Hepatic stellate cell (primary cell): ENCODE data around the gene RNPS1.

Experiments used
- DNase-seq: peaks from one replicate; pipeline ENCODE4 v3.0.0; 2011; ENCODE audit warnings: low spot score

RNPS1 gene

DNA sequence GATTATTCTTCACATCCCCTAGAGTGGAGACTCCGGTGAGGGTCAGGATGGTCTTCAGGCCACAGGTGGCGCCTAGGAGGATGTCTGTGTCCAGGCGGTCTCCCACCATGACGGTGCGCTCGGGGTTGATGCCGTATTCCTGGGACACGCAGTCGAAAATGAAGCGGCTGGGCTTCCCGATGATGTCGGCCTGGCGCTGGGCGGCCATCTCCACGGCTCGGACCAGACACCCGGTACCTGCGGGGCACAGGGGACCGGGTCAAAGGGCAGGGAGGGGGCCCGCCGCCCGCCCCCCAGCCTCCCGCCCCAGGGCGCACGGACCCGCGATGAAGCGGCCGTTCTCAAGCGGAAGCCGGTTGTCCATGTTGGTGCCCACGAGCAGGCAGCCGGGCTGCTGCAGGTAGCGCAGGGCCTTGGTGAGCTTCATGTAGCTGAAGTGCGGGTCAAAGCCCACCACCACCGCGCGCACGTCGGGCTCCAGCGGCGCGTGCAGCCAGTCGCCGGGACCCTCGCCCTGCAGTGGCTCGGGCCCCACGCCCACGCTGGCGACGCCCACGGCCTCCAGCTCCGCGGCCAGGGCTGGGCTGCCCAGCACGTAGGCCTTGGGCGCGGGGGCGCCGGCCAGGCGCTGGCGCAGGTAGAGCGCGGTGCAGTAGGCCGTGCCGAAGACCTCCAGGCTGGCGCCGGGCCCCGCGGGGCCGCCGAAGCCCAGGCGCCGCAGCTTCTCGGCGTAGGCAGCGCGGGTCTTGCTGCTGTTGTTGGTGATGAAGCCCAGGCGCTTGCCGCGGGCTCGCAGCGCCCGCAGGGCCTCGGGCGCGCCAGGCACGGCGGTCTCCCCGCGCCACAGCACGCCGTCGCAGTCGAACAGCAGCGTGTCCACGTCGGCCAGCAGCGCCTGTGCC is 53.9 kb downstream of the RNPS1 start:
- no peak for DNase-seq

DNA sequence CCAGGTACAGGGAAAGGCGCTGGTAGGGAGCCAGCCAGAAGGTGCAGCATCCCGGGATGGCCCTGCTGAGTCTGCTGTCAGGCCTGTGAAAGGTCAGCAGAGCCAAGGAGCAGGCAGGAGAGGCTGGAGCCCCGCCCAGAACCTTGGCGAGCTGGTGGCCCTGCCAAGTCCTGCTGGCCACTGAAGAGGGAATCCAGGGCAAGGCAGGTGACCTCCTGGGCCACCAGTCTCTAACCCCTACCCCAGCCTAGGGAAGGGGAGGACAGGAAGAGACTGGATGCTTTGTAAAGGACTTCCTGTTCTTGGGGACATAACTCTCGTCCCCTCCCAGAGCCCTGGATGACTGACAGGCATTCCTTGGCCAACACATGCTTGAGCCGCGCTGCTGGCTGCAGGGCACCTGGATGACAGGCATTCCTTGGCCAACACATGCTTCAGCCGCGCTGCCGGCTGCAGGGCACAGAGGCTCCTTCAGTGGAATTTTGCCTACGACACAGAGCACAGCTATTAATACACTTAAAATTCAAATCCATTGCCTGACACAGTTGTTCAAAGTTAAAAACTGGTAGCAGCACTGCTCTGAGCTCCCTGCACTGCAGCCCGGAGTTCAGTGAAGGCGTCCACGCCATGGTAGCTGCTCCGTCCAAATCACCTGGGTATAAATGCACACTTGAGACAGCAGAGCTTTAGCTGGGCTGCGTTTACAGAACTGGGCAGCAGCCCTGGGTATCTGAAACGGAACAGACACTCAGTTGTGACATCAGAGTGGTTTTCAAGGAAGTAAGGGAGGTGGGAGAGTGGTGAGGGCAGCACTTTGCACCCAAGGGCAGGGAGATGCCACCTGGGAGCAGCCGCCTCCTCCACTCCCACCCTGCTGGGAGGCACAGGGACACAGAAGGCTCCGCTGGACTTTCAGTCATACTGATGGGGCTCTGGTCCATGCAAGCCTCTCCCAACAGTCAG is 55.3 kb downstream of the RNPS1 start:
- no peak for DNase-seq

DNA sequence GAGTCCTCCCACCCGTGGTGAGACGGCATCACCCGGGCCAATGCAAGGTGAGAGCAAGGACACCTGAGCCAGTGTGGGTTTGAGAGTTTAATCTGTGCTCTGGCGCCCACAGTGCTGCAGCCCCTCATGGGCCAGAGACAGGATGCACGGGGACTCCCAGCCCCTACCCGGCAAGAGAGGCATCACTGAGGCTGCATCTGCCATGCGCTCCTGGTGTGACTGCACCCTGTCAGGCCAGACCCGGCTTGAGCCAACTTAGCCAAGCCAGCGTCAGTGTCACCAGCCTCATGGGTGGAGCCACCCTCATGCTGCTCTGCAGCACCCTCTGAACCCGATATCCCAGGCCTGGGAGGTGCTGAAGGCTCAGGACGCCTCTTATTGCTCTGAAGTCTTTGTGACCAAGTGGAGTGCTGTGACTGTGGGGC is 56.0 kb downstream of the RNPS1 start:
- DNase-seq = no peak

DNA sequence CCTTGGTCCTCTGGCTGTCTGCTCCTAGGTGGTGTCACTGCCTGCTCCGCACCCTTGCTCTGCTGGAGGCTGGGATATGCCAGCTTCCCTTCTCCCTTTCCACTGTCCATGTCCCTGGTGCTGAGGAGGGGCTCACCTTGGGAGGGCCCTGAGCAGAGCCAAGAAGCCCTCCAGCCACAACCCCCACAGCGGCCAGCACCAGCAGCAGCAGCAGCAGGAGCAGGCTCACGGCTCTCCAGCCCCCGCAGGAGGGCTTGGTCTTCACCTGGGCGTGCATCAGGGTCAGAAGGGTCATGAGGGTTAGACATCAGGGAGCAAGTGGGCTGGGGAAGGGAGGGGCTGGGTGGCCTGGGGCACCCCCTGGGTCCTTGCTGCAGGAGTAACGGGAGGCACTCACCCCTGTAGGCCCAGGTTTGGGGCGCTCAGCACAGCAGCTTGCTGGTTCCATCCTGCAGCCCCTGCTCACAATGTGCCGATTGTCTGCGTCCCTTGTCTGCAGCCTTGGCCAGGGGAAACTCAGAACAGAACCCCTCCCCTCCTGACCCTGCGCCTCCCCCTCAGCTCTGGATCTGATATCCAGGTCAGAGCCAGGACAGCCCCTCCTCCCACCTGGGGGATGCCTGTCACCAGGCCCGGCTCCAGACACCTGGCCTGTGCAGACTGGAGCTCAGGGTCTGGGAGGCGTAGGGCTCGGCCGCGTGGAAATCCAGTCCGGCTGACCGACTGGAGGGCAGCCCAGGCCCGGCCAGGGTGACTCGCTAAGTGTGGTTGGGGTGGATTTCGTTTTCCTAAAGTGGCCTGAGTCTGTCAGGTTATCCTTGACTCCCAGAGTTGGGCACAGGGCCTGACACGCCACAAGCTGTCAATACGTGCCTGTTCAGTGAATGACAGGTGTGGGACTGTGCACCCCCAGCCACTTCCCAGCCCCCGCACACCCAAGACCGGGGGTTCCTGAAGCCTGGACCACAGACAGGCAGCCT is 57.2 kb downstream of the RNPS1 start, which contains the start of gene BRICD5:
TSS of gene BRICD5 (minus strand) at position 478 of the 980 bp plus-strand sequence. CDS start at position 448, 30 bp downstream.
- DNase-seq = no peak

DNA sequence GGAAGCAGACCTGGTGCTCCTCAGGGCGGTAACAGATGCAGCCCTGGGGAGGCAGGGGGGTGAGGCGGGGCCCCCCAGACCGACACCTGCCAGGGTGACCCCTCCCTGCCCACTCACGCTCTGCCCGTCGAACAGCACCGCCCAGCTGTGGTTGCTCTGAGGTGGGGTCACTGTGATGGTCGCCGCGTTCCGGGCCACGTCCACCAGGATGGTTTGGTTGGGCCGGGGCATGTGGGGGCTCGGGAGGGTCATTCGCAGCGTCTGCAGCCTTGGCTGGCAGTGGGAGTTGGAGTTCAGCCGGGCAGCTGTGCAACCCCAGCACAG is 58.0 kb downstream of the RNPS1 start:
- no peak for DNase-seq

DNA sequence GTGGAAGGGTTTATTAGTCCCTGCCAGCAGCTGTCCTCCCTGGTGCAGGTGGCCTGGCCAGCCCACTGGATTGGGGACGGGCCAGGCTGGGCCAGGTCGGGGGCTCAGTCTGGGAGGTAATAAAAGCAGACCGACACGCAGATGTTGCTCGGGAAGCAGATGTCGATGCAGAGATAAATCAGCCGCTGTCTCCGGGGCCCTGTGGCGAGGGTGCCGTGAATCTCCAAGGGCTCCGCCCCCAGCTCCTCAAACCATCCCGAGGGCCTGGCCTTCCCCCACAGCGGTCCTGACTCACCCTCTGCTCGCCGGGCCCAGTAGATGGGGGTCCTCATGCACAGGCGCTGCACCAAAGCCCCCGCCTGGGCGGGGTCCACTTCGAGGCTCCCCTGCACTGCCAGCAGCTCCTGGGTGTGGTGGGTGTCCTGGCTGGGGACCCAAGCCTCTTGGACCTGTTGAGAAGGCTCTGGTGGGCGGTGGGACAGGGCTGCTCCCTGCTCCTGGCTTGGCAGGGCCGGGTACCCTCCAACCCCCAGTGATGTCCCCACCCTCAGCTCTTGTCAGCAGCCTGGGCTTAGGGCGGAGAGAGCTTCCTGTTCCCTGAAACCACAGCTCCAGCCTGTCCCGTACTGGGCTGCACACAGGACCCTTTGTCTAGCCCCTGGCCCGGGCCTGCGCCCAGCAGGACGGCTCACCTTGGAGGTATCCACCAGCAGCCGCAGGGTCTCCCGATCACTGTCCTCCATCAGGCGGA is 58.5 kb downstream of the RNPS1 start:
- DNase-seq = no peak

DNA sequence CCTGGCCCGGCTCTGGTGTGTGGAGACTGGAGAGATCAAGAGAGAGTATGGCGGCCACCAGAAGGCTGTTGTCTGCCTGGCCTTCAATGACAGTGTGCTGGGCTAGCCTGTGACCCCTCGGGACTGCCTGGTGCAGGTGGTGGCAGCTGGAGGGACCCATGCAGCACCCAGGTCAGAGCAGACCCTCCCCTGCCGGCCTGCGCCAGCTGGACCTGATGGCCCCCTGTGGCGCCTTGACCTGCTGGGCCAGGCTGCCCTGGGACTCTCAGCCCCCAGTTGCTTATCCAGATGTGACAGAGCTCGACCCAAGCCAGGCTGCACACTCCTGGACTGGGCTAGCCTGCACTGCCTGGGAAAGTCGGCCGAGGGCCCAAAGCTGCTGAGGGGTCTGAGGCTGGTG is 59.2 kb downstream of the RNPS1 start:
- DNase-seq = no peak

DNA sequence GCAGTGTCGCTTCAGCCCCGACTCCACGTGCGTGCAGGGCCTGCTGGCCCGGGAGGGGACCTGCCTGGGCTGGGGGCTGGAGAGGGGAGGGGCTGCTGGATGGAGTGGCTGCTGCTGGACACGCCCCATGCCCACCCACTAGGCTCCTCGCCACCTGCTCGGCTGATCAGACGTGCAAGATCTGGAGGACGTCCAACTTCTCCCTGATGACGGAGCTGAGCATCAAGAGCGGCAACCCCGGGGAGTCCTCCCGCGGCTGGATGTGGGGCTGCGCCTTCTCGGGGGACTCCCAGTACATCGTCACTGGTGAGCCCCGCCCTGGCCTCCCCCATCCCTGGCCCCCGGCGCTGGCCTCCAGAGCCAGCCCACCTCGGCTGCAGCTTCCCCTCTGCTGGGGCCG is 59.6 kb downstream of the RNPS1 start:
- DNase-seq = no peak

DNA sequence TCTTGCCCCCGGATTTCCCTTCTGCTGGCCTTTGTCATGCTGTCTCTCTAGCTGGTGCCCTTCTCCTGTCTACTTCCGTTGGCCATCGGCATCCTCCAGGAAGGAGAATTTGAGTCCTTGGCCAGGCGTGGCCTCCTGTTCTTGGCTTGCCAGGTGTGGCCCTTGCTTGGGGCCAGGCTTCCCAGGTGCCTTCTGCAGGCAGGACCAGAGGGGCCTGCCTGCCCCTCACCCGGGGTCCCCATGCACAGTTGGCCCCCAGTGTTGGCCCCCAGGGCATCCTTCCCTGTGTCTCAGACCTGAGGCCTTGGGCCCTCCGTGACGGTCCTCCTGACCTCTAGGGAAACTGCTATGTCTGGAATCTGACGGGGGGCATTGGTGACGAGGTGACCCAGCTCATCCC is 60.1 kb downstream of the RNPS1 start:
- DNase-seq = no peak

DNA sequence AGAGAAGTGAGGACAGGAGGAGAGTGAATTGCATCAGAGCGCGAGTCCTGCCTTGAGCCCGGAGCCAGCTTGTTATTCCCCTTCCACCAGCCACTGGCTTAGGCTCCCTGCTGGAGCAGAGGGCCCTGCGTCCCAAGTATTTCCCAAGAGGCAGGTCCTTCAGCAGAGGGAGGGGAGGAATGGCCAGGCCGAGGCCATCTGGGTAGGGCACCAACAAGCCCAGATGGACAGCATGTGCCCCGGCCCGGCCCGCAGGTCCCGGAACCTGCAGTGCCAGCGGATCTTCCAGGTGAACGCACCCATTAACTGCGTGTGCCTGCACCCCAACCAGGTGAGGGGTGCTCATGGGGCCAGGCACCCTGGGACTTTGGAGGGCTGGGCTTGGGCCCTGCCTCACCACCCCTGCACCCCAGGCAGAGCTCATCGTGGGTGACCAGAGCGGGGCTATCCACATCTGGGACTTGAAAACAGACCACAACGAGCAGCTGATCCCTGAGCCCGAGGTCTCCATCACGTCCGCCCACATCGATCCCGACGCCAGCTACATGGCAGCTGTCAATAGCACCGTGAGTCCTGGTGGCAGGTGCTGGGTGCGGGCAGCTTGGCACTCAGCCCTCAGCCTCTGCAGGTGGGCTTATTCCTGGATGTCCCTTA is 61.0 kb downstream of the RNPS1 start:
- no peak for DNase-seq

DNA sequence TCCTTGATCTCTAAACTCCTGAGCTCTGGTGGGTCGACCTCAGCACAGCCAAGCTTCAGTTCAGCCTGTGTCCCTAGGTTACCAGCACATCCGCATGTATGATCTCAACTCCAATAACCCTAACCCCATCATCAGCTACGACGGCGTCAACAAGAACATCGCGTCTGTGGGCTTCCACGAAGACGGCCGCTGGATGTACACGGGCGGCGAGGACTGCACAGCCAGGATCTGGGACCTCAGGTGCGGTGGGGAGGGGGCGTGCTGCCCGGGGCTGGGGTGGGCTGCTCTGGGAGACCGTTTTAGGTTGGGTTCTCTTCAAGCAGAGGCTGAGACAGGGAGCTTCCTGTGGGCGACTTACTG is 61.5 kb downstream of the RNPS1 start:
- no peak for DNase-seq

DNA sequence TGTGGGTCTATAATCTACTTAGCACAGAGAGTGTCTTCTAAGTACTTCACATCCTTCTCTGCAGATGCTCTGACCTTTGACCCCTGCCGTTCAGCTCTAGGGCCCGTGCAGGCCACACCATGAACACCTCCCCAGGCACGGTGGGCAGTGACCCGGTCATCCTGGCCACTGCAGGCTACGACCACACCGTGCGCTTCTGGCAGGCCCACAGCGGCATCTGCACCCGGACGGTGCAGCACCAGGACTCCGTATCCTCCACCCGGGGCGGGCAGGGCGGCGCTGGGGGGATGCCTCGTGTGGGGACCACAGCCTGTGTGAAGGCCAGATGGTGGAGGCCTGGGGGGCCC is 62.0 kb downstream of the RNPS1 start:
- DNase-seq = no peak

DNA sequence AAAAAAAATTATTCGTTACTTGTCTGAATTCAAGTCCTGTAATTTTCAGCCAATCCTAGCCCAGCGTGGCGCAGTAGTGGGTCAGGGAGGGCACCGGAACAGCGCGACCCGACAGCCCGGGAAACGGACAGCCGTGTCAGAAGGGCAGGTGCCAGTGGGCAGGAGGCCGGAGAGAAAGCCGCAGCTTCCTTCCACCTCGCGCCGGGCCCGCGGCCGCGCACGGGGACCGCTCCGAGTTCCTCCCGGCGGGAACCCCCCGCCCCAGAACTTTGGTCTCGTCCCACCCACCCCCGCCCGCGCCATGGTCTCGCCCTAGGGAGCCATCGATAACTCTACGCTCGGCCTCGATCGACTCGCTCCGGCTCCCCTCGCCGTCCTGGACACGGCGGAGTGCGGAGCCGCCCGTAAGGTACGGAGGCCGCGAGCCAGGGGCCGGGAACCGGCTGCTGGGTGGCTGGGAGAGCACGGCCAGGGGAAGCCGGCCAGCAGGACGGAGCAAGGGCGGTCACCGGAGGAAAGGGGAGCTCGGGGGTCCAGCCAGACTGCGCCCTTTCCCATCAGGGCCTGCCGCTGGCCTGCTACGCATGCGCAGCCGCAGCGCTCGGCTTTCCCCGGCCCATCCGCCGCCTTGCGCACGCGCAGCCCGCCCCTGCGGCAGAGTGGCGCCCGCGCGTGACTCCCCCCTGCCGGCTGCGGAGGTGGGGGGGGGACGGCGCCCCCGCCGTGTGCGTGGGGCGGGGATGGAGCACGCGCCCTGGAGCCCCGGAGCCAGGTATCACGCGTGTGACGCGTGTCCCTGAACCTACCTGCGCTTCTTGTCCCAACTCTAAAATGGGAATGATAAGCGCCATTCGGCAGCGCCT is 62.6 kb downstream of the RNPS1 start, which contains the start of gene MLST8:
TSS of gene MLST8 (plus strand) at position 351 of the 863 bp plus-strand sequence. CDS start 632 bp downstream, outside the sequence.
- peak; percentile 100 for DNase-seq

DNA sequence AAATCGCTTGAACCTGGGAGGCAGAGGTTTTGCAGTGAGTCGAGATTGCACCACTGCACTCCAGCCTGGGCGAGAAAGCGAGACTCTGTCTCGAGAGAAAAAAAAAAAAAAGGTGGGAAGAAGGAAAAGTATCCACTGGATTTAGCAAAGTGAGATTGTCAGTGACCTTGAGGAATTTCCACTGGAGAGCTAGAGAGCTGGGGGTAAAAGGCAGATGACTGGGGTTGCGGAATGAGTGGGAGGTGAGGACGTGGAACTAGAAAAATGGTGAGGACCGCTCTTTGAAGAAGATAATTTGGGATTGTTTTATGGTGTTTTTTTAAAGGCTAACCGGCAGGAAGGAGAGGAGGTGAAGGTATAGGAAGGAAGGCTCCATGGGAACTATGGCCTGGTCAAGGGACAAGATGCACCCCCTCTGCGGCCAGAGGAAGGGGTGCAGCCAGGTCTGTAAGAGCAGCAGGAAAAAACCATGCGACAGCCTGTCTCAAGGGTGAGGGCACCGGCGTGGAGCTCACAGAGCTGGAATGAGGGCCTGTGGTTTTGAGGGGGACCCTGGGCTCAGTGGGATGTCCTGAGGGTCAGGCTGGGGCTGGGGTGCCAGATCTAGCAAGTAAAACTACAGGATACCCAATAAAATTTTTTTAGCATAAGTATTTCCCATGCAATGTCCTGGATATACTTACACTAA is 63.4 kb downstream of the RNPS1 start:
- DNase-seq = no peak
